HG02798 (cell line): Measurements from ENCODE around the gene FOXO3.
"Not testable (repeated sequence)": the region's sequence is repeated elsewhere in the genome, so short reads cannot be mapped to it uniquely, and the experiment has no call there.

Experiments used
- ATAC-seq: cut with Tn5 transposase; IDR thresholded peaks from one replicate; pipeline ENCODE4 v1.9.1; 2021; ENCODE audit warnings: mild to moderate bottlenecking; ENCODE audit not compliant: unreplicated experiment, poor library complexity

Gene FOXO3

DNA sequence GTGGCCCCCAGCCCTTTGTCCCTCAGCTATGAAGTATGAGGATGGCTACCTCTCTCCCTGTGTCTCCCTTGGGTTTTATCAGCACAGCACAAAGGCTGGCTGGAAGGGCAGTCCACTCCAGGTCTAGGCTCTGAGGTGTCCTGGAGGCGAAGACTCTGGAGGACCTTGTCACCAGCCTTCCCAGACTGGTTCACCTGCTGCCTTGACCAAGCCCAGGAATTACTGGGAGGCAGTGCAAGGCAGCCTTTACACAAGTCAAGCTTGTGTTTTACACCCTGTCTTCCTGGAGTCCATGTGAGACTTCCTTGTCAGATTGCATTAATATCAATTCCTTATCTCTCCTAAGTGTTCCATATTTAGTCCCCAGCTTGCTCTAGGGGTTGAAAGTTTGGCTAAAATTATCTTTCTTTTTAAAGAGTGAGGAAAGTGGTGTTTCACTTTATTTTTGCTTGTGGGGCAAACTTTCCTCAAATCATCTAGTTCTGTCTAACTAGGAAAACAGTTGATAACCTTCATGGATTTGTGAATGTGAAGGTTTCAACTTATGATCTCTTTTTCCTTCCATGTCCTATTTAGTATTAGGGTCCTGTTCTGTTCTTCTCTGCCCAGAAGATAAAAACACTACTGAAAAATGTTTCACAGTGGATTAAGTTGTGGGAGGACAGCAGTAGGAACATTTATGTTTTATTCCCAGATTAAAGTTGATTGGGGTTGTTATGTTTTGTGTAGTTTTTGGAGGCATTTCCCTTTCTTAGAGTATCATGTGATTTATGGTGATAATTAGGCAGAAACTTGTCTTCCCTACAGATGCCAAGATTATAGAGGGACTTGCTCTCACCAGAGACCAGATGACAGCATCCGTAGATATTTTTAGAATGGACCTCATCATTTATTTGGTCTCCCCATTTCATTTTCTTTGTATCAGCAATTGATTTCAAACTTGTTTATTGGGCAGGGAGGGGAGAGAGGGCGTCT is 114.8 kb downstream of the FOXO3 start:
- ATAC-seq, result no peak

DNA sequence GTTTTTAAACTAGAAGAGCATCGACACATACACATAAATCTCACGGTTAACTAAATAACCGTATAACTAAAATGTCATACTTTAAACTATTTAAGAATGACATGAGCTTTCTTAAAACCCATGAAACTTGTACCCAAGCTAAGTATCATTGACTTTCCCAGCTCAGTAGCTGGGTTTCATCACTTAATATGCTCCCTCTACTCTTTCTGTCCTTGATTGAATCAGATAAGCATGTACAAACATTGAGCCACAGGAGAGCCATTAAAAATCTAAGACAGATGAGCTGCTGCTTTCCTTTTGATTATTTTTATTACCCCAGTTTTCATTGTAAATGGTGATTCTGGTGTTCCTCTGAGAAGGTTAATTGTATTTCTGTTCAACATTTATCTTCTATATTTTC is 115.8 kb downstream of the FOXO3 start:
- ATAC-seq, result no peak

DNA sequence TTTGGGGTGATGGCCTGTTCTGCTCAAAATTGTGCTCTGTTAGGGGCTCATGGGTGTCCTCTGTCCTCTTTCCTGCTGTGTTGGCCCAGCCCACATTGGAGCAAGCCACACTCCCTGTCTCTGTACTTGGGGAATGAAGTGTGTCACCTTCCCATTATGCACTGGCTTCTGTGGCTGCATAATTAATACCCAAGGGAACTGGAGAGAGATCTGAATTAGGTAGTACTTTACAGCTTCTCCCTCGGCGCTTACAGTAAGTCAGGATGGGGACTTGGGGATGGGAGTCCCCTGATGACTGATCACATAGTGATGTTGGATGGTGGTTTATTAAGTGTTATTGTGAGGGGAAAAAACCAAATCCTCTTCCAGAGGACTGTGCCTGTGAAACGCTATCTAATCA is 116.6 kb downstream of the FOXO3 start:
- ATAC-seq, result no peak

DNA sequence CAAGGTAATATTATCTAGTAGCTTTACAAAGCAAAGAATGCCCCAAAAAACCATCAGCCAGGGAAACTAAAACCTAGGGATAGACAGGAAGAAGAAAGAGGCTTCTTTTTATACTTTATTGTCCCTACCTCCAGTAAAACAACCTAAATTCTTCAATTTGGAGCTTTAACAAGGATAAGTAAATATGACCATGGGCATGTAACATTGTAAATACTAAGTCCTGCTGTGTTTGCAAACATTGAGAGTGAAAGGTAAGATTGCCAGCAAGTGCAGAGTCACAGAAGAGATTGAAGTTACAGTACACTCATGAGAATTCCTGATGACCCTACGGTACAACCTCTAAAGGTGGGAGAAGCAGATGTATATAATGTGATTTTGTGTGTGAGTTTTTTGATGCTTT is 117.2 kb downstream of the FOXO3 start:
- no peak for ATAC-seq

DNA sequence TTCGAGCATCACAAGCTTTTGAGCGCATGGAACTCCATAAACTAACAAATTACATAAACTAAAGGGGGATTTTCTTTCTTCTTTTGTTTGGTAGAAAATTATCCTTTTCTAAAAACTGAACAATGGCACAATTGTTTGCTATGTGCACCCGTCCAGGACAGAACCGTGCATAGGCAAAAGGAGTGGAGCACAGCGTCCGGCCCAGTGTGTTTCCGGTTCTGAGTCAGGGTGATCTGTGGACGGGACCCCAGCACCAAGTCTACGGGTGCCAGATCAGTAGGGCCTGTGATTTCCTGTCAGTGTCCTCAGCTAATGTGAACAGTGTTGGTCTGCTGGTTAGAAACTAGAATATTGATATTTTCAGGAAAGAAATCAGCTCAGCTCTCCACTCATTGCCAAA is 119.6 kb downstream of the FOXO3 start:
- not testable (repeated sequence) for ATAC-seq

DNA sequence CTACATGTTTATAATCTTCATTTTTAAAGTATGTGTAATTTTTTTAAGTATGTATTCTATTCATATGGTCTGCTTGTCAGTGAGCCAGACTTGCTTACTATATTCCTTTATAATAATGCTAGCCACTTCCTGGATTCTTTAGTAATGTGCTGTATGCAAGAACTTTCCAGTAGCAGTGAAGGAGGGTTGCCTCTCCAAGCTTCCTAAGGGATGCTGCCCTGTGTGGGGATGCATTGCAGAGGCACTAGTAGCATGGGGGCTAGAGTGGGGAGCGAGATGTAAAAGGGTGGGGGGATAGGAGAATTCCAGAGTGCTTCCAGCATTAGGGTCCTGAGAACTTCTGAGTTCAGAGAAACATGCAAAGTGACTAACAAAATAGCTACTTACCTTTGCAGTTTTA is 121.0 kb downstream of the FOXO3 start:
- not testable (repeated sequence) for ATAC-seq

DNA sequence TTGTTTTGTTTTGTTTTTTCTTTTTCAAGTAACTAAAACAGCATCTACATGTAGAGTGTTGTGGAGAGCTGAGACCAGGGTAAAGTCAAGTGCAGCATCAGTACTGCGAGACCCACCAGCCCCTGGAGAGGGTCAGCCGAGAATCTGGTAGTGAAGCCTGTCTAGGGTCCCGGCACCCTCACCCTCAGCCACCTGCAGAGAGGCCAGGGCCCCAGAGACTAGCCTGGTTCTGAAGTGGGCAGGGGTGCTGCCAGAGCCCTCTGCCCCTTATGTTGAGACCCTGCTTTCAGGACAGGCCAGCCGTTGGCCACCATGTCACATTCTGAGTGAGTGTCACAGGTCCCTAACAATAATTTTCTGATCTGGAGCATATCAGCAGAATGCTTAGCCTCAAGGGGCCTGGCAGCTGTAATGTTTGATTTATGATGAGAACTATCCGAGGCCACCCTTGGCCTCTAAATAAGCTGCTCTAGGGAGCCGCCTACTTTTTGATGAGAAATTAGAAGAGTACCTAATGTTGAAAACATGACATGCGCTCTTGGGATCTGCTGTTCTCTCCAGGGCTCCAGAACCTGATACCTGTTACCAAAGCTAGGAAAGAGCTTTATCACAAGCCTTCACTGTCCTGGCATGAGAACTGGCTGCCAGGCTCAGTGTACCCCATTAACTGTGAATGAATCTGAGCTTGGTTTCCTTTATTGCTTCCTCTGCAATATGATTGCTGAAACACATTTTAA is 121.8 kb downstream of the FOXO3 start:
- ATAC-seq, result not testable (repeated sequence)

DNA sequence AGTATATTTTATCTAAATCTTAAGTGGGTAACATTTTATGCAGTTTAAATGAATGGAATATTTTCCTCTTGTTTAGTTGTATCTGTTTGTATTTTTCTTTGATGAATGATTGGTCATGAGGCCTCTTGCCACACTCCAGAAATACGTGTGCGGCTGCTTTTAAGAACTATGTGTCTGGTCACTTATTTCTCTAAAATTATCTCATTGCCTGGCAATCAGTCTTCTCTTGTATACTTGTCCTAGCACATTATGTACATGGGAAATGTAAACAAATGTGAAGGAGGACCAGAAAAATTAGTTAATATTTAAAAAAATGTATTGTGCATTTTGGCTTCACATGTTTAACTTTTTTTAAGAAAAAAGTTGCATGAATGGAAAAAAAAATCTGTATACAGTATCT is 123.3 kb downstream of the FOXO3 start:
- not testable (repeated sequence) for ATAC-seq

DNA sequence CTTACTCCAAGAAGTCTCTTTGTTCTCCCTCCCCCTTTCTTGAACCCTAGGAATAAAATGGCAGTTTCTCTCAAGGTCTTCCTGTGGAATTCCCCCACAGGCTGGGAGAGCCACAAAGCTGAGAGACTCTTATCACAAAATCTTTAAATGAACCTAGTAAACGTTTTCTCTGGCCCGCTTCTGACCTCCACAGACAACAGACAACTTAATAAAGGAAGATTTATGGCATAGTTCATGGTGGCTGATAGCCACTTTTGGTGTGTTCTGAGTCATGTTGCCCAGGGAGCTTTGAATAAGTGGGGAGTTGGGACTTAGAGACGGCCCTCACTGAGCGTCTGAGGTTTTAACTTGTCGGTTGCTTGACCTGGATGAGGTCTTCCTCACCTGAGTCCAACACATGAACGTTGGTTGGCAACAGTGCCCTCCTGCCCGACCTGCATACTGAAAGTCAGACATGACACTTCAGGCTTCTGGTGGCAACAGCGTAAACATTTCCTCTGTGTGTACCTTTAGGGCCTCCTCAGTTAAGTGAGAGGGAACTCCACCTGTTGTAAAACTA is 124.1 kb downstream of the FOXO3 start:
- no peak for ATAC-seq

DNA sequence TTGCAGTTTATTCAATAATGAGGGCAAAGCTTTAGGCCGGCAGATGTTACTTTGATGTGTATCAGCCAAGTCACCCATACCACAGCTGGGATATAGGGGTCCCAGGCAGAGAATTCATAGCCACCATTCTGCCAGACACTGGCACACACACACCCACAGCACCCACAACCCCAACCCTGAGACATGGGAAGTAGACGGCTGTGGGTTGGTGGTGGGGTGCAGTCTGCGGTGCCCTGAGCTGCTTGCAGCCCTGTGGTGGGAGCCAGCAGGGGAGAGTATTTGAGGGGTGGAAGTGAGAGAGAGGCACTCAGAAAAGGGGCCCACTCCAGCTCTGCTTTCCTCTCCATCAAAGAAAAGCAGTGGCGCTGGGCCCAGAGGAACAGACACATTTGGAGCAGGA is 125.3 kb downstream of the FOXO3 start:
- ATAC-seq, result no peak

DNA sequence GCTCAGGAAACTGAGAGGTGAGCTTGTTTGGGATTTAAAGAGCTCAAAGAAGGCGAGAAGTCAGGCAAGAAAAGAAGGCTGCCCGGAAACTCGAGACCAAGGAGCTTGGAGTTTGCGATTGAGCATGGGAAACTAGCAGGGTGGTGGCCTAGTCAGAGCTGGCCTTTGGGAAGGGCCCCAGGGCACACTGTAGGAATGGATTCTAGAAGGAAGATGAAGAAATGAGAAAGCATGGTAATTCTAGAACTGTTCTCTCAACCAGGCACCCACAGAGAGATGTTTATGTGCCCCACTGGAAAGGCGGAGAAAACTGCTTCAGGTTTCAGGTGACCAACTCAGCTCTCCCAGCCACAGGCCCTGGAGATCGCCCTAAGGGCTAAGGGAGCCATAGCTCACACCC is 126.2 kb downstream of the FOXO3 start:
- no peak for ATAC-seq

DNA sequence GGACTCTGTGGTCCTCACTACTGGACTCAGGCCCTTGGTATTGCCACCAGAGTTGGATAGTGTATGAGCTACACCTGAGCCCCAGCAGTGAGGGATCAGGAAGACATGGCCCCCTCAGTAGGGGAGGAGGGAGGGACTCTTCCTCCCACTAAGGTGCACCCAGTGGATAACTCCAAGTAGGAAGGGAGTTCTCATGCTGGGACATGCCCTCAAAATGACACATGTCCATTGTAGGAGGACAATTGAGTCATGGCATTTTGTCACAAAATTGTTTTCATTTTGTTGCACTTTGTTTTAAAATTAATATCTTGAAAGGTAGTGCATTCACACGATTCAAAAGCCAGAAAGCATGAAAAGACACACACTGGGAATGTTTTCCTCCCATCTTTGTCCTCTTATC is 127.2 kb downstream of the FOXO3 start:
- no peak for ATAC-seq

DNA sequence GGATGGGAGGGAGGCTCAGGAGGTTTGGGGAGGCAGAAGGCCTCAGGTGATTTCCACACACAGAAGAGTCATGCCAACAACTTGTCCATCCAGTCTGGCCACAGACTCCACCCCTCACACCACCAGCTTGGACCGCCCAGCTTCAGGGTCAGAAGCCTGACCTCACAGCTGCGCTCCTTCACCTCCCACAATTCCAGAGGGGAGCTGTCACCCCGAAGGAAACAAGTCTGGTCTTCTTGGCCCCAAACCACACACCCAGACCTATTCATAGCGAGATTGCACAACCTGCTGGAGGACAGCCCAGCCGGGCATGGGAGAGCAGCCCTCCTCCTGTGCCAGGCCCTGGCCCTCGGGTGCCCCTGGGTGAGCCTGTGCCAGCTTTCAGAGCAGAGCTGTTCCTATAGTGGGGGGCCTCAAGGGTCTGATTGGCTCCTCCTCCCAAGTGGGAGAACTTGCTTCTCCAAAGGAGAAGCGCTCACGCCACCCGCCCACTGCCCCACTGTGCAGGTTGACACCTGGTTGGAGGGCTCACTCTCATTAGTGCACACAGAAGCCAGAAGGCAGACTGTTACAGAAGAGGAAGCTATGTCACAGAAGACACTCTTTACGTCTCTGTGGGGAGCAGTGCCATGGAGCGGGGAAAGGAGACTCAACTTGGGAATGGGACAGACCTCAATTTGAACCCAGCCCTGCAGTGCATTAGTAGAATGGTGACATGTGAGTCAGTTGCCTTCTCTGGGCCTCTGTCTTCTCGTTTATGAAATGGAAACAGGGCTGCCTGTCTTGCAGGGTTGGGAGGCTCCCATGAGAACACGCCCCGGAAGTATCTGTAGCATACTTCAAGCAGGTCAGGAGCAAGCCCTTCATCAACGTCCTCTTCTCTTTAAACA is 128.8 kb downstream of the FOXO3 start:
- ATAC-seq, result no peak

DNA sequence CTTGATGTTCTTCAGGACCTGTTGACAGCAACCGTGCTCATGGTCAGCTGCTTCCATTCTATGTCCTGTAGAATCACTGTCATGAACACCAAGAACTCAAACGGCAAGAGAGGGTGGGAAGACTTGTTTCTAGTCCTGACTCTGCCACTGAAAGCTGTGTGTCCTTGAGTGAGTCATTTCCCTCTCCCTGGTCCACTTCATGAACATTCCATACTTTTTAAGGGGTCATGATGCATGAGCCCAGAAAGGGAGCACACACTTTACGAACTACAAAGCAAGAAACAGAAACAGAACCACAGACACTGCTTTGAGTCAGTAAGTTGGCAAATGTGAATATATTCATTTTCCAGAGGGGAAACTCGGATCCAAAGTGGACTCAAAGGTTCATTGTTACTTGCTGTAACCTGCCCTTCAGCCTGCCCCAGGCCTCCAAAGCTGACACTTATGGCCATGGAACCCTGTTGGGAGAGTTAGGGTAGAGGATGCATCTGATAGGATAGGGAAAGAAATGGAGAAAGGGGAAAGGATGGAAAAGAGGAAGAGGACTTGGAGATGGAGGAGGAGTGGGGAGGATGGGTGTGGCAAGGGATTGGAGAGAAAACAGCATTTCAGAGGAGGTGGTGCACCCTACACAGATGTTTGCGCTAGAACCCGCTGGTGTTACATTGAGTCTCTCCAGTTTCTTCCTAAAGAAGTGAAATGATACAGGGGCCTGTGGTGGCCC is 129.8 kb downstream of the FOXO3 start:
- ATAC-seq, result no peak

DNA sequence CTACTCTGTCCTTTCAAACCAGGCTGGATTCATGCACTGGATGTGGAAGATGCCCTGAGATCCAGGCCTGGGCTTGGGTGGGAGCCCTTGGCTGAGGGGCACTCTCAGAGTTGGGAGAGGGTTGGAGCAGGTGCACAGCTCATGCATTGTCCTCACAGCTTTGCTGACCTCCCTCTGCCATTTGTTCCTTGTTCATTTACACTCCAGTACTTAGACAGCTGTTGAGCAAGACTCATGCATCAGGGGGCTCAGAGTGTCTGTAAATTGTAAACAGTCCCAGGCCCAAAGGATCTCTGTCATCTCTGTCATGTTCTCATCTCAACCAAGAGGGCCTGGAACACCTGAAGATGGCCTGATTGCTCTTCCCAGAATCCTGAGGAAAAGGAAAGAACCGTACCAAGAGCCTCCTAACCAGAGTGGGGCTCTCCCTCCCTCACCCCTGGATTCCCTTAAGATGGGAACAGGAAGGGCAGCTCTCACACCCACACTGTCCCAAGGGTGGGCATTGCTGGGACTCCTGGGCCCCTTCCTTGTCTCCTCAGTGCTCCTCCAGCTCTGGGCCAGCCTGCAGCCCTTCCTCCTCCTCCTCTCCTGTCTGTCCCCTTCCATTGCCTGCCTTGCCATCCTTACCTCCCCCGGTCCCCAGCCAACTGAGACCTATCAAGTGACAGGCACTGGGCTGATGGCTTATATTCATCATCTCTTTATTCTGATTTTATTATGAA is 132.9 kb downstream of the FOXO3 start:
- ATAC-seq, result no peak

DNA sequence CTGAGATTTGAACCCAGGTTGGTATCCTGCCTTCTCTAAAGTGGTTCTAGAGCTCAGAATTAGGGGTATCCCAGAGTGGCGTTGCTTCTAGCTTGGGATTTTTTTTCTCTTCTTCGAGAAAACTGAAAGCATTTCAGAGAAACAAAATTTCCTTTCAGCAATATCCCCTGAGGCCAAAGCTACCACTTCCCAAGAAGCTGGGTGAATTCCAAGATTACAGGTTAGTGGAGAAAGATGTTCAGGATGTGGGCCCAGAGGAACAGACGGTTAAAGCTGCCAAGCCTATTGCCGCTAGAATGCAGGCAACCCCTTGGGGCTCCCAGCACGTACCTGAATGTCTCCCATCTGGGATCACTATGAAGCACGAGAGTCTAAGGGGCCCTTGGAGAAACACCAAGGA is 134.1 kb downstream of the FOXO3 start:
- ATAC-seq, result no peak

DNA sequence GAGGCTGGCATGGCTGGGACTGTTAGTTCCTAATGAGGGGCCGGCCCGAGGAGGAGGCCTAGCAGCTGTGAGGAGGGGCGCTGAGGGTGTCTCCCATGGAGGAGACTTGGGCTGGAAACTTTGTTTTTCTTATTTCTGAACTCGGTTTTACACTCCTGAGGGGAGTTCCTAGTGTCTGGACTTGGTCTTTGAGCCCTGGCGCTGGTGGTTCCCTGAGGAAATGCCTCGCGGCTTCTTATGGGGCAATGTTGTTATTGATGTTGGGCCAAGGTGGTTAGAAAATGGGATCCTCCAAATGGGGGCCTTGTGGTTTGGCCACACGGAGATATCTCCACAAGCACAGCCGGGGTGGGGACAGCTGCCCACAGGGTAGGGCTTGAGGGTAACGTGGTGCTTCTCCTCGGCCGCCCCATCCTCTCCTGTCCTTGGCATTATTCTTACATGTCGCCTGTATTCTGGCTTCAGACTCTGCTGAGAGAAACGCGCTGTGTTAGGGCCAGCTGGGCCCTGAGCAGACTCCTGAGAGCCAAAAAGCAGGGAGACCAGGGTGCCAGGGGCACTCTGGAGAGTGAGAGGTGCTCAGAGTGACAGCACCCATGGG is 136.9 kb downstream of the FOXO3 start:
- ATAC-seq, result no peak

DNA sequence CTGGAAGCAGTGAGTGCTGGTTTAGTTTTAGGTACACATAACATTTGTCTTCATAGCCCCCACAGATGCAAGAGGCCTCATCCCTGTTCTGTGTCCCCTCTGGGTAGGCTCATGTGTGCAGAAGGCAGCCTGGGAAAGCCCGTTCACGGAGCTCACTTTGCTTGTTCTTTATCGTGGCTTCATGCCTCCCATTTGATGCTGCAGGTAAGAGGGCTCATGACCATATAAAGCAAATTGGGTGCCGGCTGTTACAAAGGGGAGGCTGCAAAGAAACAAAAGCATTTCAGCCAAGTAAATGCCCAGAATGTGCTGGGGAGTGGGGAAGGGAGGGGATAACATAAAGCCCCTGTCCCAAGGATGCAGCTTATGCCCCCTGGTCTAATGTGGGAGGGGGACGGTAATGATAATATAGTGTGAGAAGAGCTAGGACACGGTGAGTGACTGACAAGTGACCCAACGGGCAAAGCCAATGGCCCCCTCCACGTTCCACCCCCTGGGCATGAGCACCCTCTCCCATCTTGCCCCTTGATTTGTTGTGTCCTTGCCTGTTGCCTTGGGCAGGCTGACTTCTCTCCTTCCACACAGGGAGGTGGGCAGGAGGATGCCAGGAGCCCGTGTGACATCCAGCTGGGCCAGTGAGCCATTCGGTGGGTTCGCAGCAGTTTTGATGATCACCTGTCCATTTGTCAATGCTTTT is 138.0 kb downstream of the FOXO3 start:
- ATAC-seq, result no peak
